Upper lobe of right lung (tissue), 1 donor: ENCODE data around the gene PAK1IP1. TPM values are rescaled to one million over a fixed set of nuclear protein-coding genes. Genes with fewer than 3 reads are reported as not detected.
"Not testable (repeated sequence)": the region's sequence is repeated elsewhere in the genome, so short reads cannot be mapped to it uniquely, and the experiment has no call there.

Experiments used
- ATAC-seq: fragments of 200-7000 bp; cut with Tn5 transposase; one replicate; pipeline ENCODE4 v1.9.1; 2020; ENCODE audit warnings: mild to moderate bottlenecking, moderate library complexity
- DNase-seq: peaks from one replicate; pipeline ENCODE4 v3.0.0-alpha.2; 2020
- H3K27ac ChIP-seq: fragments of 200-600 bp; one replicate; pipeline ENCODE4 v1.8.0; 2022
- H3K27me3 ChIP-seq: fragments of 200-600 bp; one replicate; pipeline ENCODE4 v1.8.0; 2022; ENCODE audit warnings: mild to moderate bottlenecking
- H3K36me3 ChIP-seq: fragments of 200-600 bp; one replicate; pipeline ENCODE4 v1.8.0; 2022
- H3K4me1 ChIP-seq: fragments of 200-600 bp; one replicate; pipeline ENCODE4 v1.8.0; 2022
- H3K4me3 ChIP-seq: fragments of 200-600 bp; one replicate; pipeline ENCODE4 v1.8.0; 2022; ENCODE audit warnings: mild to moderate bottlenecking
- H3K9me3 ChIP-seq: fragments of 200-600 bp; one replicate; pipeline ENCODE4 v1.8.0; 2022
- intact Hi-C: fragments of 100-400 bp; cut with DNase I; formaldehyde crosslinking; loops from one replicate; pipeline ENCODE4 v1.11.0; 2022
- total RNA-seq: library from RNA; stranded (reverse); fragmentation: NEBNext Ultra II Directional; extraction: Animal tissue kit (Norgen Biotek cat#: 25700); gene quantifications from one replicate; pipeline ENCODE4 v1.2.1, GENCODE V29; 2021
- TF ChIP-seq, protein P1 (sequence below): fragments of 200-600 bp; IDR thresholded peaks from one replicate; pipeline ENCODE4 v1.8.0; 2022; ENCODE audit warnings: antibody characterized with exemption
- donor health status: DM: no; HTN: yes; CAD: no; lungs with severe emphysema.

Gene PAK1IP1
- total RNA-seq, 1 donor from 2014 or later, result 11.6 TPM

DNA sequence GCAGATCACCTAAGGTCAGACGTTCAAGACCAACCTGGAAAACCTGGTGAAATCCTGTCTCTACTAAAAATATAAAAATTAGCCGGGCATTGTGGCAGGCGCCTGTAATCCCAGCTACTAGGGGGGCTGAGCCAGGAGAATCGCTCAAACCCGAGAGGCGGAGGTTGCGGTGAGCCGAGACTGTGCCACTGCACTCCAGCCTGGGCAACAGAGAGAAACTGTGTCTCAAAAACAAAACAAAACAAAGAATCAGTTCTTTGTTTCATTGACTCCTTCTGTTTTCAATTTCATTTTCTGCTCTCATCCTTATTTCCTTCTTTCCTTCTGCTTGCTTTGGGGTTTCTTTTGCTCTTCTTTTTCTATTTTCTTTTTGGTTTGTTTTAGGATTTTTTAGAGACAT is 19.2 kb downstream of the PAK1IP1 start:
- TF ChIP-seq, protein P1, sequence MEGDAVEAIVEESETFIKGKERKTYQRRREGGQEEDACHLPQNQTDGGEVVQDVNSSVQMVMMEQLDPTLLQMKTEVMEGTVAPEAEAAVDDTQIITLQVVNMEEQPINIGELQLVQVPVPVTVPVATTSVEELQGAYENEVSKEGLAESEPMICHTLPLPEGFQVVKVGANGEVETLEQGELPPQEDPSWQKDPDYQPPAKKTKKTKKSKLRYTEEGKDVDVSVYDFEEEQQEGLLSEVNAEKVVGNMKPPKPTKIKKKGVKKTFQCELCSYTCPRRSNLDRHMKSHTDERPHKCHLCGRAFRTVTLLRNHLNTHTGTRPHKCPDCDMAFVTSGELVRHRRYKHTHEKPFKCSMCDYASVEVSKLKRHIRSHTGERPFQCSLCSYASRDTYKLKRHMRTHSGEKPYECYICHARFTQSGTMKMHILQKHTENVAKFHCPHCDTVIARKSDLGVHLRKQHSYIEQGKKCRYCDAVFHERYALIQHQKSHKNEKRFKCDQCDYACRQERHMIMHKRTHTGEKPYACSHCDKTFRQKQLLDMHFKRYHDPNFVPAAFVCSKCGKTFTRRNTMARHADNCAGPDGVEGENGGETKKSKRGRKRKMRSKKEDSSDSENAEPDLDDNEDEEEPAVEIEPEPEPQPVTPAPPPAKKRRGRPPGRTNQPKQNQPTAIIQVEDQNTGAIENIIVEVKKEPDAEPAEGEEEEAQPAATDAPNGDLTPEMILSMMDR, result no peak
- ATAC-seq, result no peak
- DNase-seq, result no peak
- peaks cover 17% of the 10 kb centered on the region for H3K36me3 ChIP-seq
- H3K4me1 ChIP-seq, result no peaks in the 10 kb centered on the region
- H3K9me3 ChIP-seq, result no peaks in the 10 kb centered on the region
- intact Hi-C loops, result no loop called here
- no peak overlapping the region for H3K4me3 ChIP-seq
- H3K27ac ChIP-seq, result no peak overlapping the region
- no peaks in the 10 kb centered on the region for H3K27me3 ChIP-seq

DNA sequence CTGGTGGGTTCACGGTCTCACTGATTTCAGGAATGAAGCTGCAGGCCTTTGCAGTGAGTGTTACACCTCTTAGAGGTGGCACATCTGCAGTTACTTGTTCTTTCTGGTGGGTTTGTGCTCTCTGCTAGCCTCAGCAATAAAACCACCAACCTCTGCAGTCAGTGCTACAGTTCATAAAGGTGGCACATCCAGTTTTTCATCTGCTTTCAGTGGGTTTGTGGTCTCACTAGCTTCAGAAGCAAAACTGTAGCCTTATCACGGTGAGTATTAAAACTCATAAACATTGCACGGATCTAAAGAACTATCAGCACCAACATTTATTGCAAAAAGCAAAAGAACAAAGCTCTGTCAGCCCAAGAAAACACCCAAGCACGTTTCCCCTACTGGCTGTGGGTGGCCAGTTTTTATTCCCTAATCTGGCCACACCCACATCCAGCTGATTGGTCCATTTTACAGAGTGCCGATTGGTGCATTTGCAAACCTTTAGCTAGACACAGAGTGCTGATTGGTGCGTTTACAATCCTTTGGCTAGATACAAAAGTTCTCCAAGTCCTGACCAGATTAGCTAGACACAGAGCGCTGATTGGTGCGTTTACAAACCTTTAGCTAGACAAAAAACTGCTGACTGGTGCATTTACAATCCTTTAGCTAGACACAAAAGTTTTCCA is 24.7 kb downstream of the PAK1IP1 start:
- no peaks in the 10 kb centered on the region for H3K9me3 ChIP-seq
- H3K36me3 ChIP-seq, result no peaks in the 10 kb centered on the region
- H3K27me3 ChIP-seq, result no peaks in the 10 kb centered on the region
- H3K4me3 ChIP-seq, result peak overlapping the region; percentile 64
- peak overlapping the region; percentile 88 for H3K27ac ChIP-seq
- TF ChIP-seq, protein P1, result no peak
- DNase-seq (no peak), ATAC-seq (no peak)
- peaks cover 10% of the 10 kb centered on the region for H3K4me1 ChIP-seq
- intact Hi-C loops, result no loop called here

DNA sequence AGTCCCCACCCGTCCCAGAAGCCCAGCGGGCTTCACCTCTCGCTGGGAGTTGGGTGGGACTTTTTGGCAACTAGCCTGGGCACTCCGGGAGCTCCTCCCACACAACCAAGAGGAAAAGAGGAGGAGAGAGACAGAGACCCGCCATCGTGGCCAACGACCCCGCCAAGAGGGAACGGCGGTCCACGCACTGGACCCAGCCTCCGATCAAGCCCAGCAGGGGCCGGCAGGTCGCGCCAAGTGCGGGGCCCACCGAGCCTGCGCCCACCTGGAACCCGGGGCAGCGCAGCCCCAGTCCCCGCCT is 25.1 kb downstream of the PAK1IP1 start:
- H3K4me1 ChIP-seq, result peaks cover 15% of the 10 kb centered on the region
- no peaks in the 10 kb centered on the region for H3K27me3 ChIP-seq
- peaks cover 2% of the 10 kb centered on the region for H3K36me3 ChIP-seq
- no peaks in the 10 kb centered on the region for H3K9me3 ChIP-seq
- intact Hi-C loops, result no loop called here
- TF ChIP-seq, protein P1, result no peak
- H3K27ac ChIP-seq, result peak overlapping the region; percentile 88
- DNase-seq (peak; percentile 64), ATAC-seq (no peak)
- peak overlapping the region; percentile 64 for H3K4me3 ChIP-seq

DNA sequence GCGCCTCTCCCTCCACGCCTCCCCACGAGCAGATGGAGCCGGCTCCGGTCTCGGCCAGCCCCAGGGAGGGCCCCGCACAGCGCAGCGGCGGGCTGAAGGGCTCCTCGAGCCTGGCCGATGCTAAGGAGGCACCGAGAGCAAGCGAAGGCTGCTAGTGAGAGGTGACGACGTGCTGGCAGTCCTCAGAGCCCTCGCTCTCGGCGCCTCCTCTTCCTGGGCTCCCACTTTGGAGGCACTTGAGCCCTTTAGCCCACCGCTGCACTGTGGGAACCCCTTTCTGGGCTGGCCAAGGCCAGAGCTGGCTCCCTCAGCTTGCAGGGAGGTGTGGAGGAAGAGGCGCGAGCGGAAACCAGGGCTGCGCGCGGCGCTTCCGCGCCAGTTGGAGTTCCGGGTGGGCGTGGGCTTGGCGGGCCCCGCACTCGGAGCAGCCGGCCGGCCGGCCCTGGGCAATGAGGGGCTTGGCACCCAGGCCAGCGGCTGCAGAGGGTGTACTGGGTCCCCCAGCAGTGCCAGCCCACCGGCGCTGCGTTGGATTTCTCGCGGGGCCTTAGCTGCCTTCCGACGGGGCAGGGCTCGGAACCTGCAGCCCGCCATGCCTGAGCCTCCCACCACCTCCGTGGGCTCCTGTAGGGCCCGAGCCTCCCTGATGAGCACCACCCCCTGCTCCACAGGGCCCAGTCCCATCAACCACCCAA is 25.6 kb downstream of the PAK1IP1 start:
- Histone ChIP-seq H3K36me3 (peaks cover 7% of the 10 kb centered on the region), H3K27me3 (no peaks in the 10 kb centered on the region), H3K27ac (peak overlapping the region; percentile 88), H3K4me3 (peak overlapping the region; percentile 64), H3K4me1 (peaks cover 15% of the 10 kb centered on the region), H3K9me3 (no peaks in the 10 kb centered on the region)
- TF ChIP-seq, protein P1, result no peak
- peak; percentile 38 for ATAC-seq
- intact Hi-C loops, result no loop called here
- DNase-seq, result peak; percentile 80

DNA sequence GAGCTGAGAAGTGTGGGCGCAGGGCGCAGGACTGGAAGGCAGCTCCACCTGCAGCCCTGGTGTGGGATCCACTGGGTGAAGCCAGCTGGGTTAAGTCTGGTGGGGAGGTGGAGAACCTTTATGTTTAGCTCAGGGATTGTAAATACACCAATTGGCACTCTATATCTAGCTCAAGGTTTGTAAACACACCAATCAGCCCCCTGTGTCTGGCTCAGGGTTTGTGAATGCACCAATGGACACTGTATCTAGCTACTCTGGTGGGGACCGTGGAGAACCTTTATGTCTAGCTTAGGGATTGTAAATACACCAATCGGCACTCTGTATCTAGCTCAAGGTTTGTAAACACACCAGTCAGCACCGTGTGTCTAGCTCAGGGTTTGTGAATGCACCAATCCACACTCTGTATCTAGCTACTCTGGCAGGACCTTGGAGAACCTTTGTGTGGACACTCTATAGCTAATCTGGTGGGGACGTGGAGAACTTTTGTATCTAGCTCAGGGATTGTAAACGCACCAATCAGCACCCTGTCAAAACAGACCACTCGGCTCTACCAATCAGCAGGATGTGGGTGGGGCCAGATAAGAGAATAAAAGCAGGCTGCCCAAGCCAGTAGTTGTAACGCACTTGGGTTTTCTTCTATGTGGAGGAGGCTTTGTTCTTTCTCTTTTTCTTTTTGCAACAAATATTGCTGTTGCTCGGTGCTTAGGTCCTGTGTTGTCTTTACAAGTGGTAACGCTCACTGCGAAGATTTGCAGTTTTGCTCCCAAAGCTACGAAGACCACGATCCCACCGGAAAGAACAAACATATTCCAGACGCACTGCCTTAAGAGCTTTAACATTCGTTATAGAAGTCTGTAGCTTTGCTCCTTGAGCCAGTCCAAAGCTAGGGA is 26.4 kb downstream of the PAK1IP1 start:
- H3K9me3 ChIP-seq, ATAC-seq, DNase-seq, intact Hi-C loops, H3K27me3 ChIP-seq: not testable (repeated sequence)
- peak overlapping the region; percentile 88 for H3K27ac ChIP-seq
- H3K36me3 ChIP-seq, result peaks cover 14% of the 10 kb centered on the region
- H3K4me1 ChIP-seq, result peaks cover 15% of the 10 kb centered on the region
- peak overlapping the region; percentile 64 for H3K4me3 ChIP-seq
